Mesendoderm (in vitro differentiated cells): Measurements from ENCODE around the gene DYNLL2.
"Not testable (repeated sequence)": the region's sequence is repeated elsewhere in the genome, so short reads cannot be mapped to it uniquely, and the experiment has no call there.

Experiments used
- DNase-seq: peaks from one replicate; pipeline ENCODE4 v3.0.0; 2013
- H2AK5ac ChIP-seq: 2 replicates; pipeline ENCODE4 v1.6.1; 2013; ENCODE audit warnings: low read length, inconsistent platforms
- H2BK120ac ChIP-seq: 2 replicates; pipeline ENCODE4 v1.6.1; 2013; ENCODE audit warnings: low read depth, mild to moderate bottlenecking, low read length, moderate library complexity, mixed read lengths
- H2BK15ac ChIP-seq: replicated peaks from 2 replicates; pipeline ENCODE4 v1.6.1; 2013; ENCODE audit warnings: low read depth, mild to moderate bottlenecking, moderate library complexity
- H2BK5ac ChIP-seq: 2 replicates; pipeline ENCODE4 v1.6.1; 2013; ENCODE audit warnings: low read length, inconsistent platforms
- H3K18ac ChIP-seq: 2 replicates; pipeline ENCODE4 v1.6.1; 2013; ENCODE audit warnings: mild to moderate bottlenecking, low read length, mixed read lengths
- H3K23ac ChIP-seq: one replicate; pipeline ENCODE4 v1.6.1; 2013; ENCODE audit warnings: low read length
- H3K27ac ChIP-seq: 2 replicates; pipeline ENCODE4 v1.5.1; 2013; ENCODE audit warnings: low read depth, mild to moderate bottlenecking, inconsistent platforms, low read length, moderate library complexity
- H3K27me3 ChIP-seq: 2 replicates; pipeline ENCODE4 v1.6.1; 2013; ENCODE audit warnings: low read length, control low read depth, mild to moderate bottlenecking, inconsistent platforms; ENCODE audit not compliant: insufficient read depth, poor library complexity
- H3K36me3 ChIP-seq: 2 replicates; pipeline ENCODE4 v1.6.1; 2013; ENCODE audit warnings: low read length, inconsistent platforms; ENCODE audit not compliant: control insufficient read depth, insufficient read depth
- H3K4ac ChIP-seq: one replicate; pipeline ENCODE4 v1.6.1; 2013; ENCODE audit warnings: low read depth, mild to moderate bottlenecking, low read length, moderate library complexity
- H3K4me1 ChIP-seq: 2 replicates; pipeline ENCODE4 v1.6.1; 2013; ENCODE audit warnings: low read depth, low read length, inconsistent platforms; ENCODE audit not compliant: control insufficient read depth
- H3K4me2 ChIP-seq: 2 replicates; pipeline ENCODE4 v1.6.1; 2013; ENCODE audit warnings: low read length
- H3K4me3 ChIP-seq: 2 replicates; pipeline ENCODE4 v1.5.1; 2013; ENCODE audit warnings: mild to moderate bottlenecking, low read length
- H3K56ac ChIP-seq: one replicate; pipeline ENCODE4 v1.6.1; 2013; ENCODE audit warnings: low read length
- H3K79me1 ChIP-seq: 2 replicates; pipeline ENCODE4 v1.6.1; 2013; ENCODE audit warnings: low read length, inconsistent platforms
- H3K79me2 ChIP-seq: 2 replicates; pipeline ENCODE4 v1.6.1; 2013; ENCODE audit warnings: mild to moderate bottlenecking, low read length; ENCODE audit not compliant: control insufficient read depth, insufficient read depth
- H3K9ac ChIP-seq: 2 replicates; pipeline ENCODE4 v1.6.1; 2013; ENCODE audit warnings: low read length, inconsistent platforms
- H4K5ac ChIP-seq: one replicate; pipeline ENCODE4 v1.6.1; 2013; ENCODE audit warnings: low read length
- H4K8ac ChIP-seq: one replicate; pipeline ENCODE4 v1.6.1; 2013; ENCODE audit warnings: low read depth, mild to moderate bottlenecking, control low read depth, low read length, moderate library complexity
- WGBS: extraction: QIAGEN DNeasy Blood & Tissue Kit; methylation state at CpG from one replicate; pipeline ENCODE4 v1.1.7; 2013; ENCODE audit warnings: low lambda C conversion rate, missing lambda C conversion rate; ENCODE audit not compliant: insufficient coverage; ENCODE audit errors: extremely low coverage; 5-methylcytosine and 5-hydroxymethylcytosine counted together

The DYNLL2 gene

GRCh38 chr17:58120195-58120822 lies 37.1 kb downstream of the DYNLL2 start:
- Histone ChIP-seq H2BK5ac (no peak overlapping the region), H3K4ac (no peak overlapping the region), H3K36me3 (no peaks in the 10 kb centered on the region), H3K23ac (no peak overlapping the region), H4K5ac (no peak overlapping the region), H3K56ac (no peak overlapping the region), H3K4me1 (no peaks in the 10 kb centered on the region), H3K79me2 (no peaks in the 10 kb centered on the region), H3K18ac (no peak overlapping the region), H3K9ac (no peak overlapping the region), H2BK120ac (no peak overlapping the region), H4K8ac (no peak overlapping the region), H2AK5ac (no peak overlapping the region), H3K79me1 (no peaks in the 10 kb centered on the region), H3K4me2 (no peak overlapping the region), H3K27me3 (no peaks in the 10 kb centered on the region), H3K4me3 (no peak overlapping the region), H3K27ac (no peak overlapping the region), H2BK15ac (no peak overlapping the region)
- WGBS, result no CpG with 5 or more reads among the region's 7 CpGs
- DNase-seq, result peak; percentile 80

GRCh38 chr17:58121925-58122324 lies 38.7 kb downstream of the DYNLL2 start:
- Histone ChIP-seq H3K79me2 (no peaks in the 10 kb centered on the region), H3K4me2 (no peak overlapping the region), H3K27ac (no peak overlapping the region), H3K4ac (no peak overlapping the region), H2AK5ac (no peak overlapping the region), H3K56ac (no peak overlapping the region), H4K8ac (no peak overlapping the region), H3K27me3 (no peaks in the 10 kb centered on the region), H3K4me3 (no peak overlapping the region), H2BK15ac (no peak overlapping the region), H3K4me1 (no peaks in the 10 kb centered on the region), H3K18ac (no peak overlapping the region), H3K9ac (no peak overlapping the region), H3K23ac (no peak overlapping the region), H2BK120ac (no peak overlapping the region), H2BK5ac (no peak overlapping the region), H4K5ac (no peak overlapping the region), H3K36me3 (no peaks in the 10 kb centered on the region), H3K79me1 (no peaks in the 10 kb centered on the region)
- DNase-seq, result peak; percentile 75
- WGBS, result no CpG with 5 or more reads among the region's 5 CpGs

GRCh38 chr17:58127846-58128245 lies 44.6 kb downstream of the DYNLL2 start:
- H3K23ac ChIP-seq, result no peak overlapping the region
- no peaks in the 10 kb centered on the region for H3K4me1 ChIP-seq
- no peaks in the 10 kb centered on the region for H3K36me3 ChIP-seq
- no peak overlapping the region for H3K18ac ChIP-seq
- H3K27ac ChIP-seq, result no peak overlapping the region
- H3K79me2 ChIP-seq, result no peaks in the 10 kb centered on the region
- H3K4me2 ChIP-seq, result no peak overlapping the region
- no peak overlapping the region for H2AK5ac ChIP-seq
- H3K56ac ChIP-seq, result no peak overlapping the region
- no peak overlapping the region for H2BK15ac ChIP-seq
- no peak overlapping the region for H4K5ac ChIP-seq
- H3K79me1 ChIP-seq, result no peaks in the 10 kb centered on the region
- H2BK5ac ChIP-seq, result no peak overlapping the region
- H3K27me3 ChIP-seq, result no peaks in the 10 kb centered on the region
- no peak for DNase-seq
- H3K9ac ChIP-seq, result no peak overlapping the region
- no CpG with 5 or more reads among the region's 1 CpG for WGBS
- H3K4ac ChIP-seq, result no peak overlapping the region
- no peak overlapping the region for H4K8ac ChIP-seq
- H3K4me3 ChIP-seq, result no peak overlapping the region
- no peak overlapping the region for H2BK120ac ChIP-seq

GRCh38 chr17:58132697-58133096 lies 49.5 kb downstream of the DYNLL2 start:
- H3K18ac ChIP-seq, H3K36me3 ChIP-seq, H3K23ac ChIP-seq, H3K56ac ChIP-seq, H3K79me1 ChIP-seq, H4K8ac ChIP-seq, H3K4me3 ChIP-seq, H2BK120ac ChIP-seq, H3K4me2 ChIP-seq, H3K79me2 ChIP-seq, H3K4ac ChIP-seq, H2AK5ac ChIP-seq, H3K9ac ChIP-seq, H3K4me1 ChIP-seq, H2BK5ac ChIP-seq, H4K5ac ChIP-seq, H2BK15ac ChIP-seq, DNase-seq, H3K27me3 ChIP-seq, H3K27ac ChIP-seq: not testable (repeated sequence)
- WGBS, result no CpG with 5 or more reads among the region's 5 CpGs

- Histone ChIP-seq H3K9ac (no peak overlapping the region), H3K4ac (no peak overlapping the region), H2BK15ac (no peak overlapping the region), H3K79me1 (no peaks in the 10 kb centered on the region), H3K36me3 (no peaks in the 10 kb centered on the region), H2BK120ac (no peak overlapping the region), H4K8ac (no peak overlapping the region), H3K23ac (no peak overlapping the region), H3K56ac (no peak overlapping the region), H3K18ac (no peak overlapping the region), H3K4me2 (no peak overlapping the region), H3K27ac (no peak overlapping the region), H3K79me2 (no peaks in the 10 kb centered on the region), H3K27me3 (no peaks in the 10 kb centered on the region), H3K4me3 (no peak overlapping the region), H2BK5ac (no peak overlapping the region), H3K4me1 (no peaks in the 10 kb centered on the region), H4K5ac (no peak overlapping the region), H2AK5ac (no peak overlapping the region)
- DNase-seq, result peak; percentile 29
- WGBS, result no CpG with 5 or more reads among the region's 8 CpGs
These were observed 53.6 kb downstream of the DYNLL2 start for GRCh38 chr17:58136669-58137279.

- no peak for DNase-seq
- Histone ChIP-seq H3K18ac (no peak overlapping the region), H3K79me2 (no peaks in the 10 kb centered on the region), H2BK15ac (no peak overlapping the region), H3K27me3 (no peaks in the 10 kb centered on the region), H2BK120ac (no peak overlapping the region), H3K36me3 (no peaks in the 10 kb centered on the region), H2AK5ac (no peak overlapping the region), H2BK5ac (no peak overlapping the region), H4K5ac (no peak overlapping the region), H3K27ac (no peak overlapping the region), H3K23ac (no peak overlapping the region), H3K4me1 (no peaks in the 10 kb centered on the region), H3K4me3 (no peak overlapping the region), H3K4me2 (no peak overlapping the region), H3K4ac (no peak overlapping the region), H4K8ac (no peak overlapping the region), H3K79me1 (no peaks in the 10 kb centered on the region), H3K9ac (no peak overlapping the region), H3K56ac (no peak overlapping the region)
- WGBS, result no CpG with 5 or more reads among the region's 5 CpGs
These were observed 58.3 kb downstream of the DYNLL2 start for GRCh38 chr17:58141505-58141904.
